H1 (cell line): ENCODE results near the gene FAM171A1. TPM values are rescaled to one million over a fixed set of nuclear protein-coding genes. Genes with fewer than 3 reads are reported as not detected.

ENCODE experiments used
- ASH2L ChIP-seq: fragments of 200-600, 300-600 bp; sonication (generic); IDR thresholded peaks from one replicate; pipeline ENCODE4 v1.7.1; 2017; ENCODE audit warnings: low read length
- BCL11A ChIP-seq, 2 experiments: IDR thresholded peaks; one replicate each; pipeline ENCODE4 v1.6.1; 2011; ENCODE audit warnings: low read depth in 2 of 2, low read length in 2 of 2, mild to moderate bottlenecking in 2 of 2
- BRCA1 ChIP-seq: IDR thresholded peaks from 2 replicates; pipeline ENCODE4 v1.6.1; 2012; ENCODE audit warnings: low read depth, low read length, improper control_type of control experiment
- CBX8 ChIP-seq: fragments of 300-800, 300-1000 bp; sonication (generic); IDR thresholded peaks from 2 replicates; pipeline ENCODE4 v1.7.1; 2016; ENCODE audit warnings: low read depth, low read length, borderline replicate concordance
- EZH2 ChIP-seq: fragments of 200-600 bp; sonication (generic); IDR thresholded peaks from 2 replicates; pipeline ENCODE4 v1.7.1; 2012; ENCODE audit warnings: low read depth, mild to moderate bottlenecking, moderate library complexity, low read length, inconsistent platforms; ENCODE audit not compliant: severe bottlenecking
- GABPA ChIP-seq: IDR thresholded peaks from 2 replicates; pipeline ENCODE4 v1.6.1; 2011; ENCODE audit warnings: mild to moderate bottlenecking, low read length, moderate library complexity, borderline replicate concordance; ENCODE audit not compliant: insufficient read depth
- MAFK ChIP-seq: IDR thresholded peaks from 2 replicates; pipeline ENCODE4 v1.6.1; 2012; ENCODE audit warnings: low read depth, mild to moderate bottlenecking, improper control_type of control experiment, low read length
- NRF1 ChIP-seq: IDR thresholded peaks from 2 replicates; pipeline ENCODE4 v1.6.1; 2011; ENCODE audit warnings: mild to moderate bottlenecking, low read depth, low read length, improper control_type of control experiment
- POLR2AphosphoS5 ChIP-seq: IDR thresholded peaks from 2 replicates; pipeline ENCODE4 v1.6.1; 2011; ENCODE audit warnings: low read depth, low read length
- RAD21 ChIP-seq, 2 experiments: IDR thresholded peaks in 1 of 2; conservative IDR thresholded peaks in 1 of 2; 2 replicates each; pipeline ENCODE4 v1.6.1; 2011; ENCODE audit warnings: low read depth in 2 of 2, low read length in 2 of 2, improper control_type of control experiment in 1 of 2, inconsistent platforms in 1 of 2, mild to moderate bottlenecking in 1 of 2, moderate library complexity in 1 of 2
- RNF2 ChIP-seq: fragments of 200-900, 300-1000 bp; sonication (generic); IDR thresholded peaks from 2 replicates; pipeline ENCODE4 v1.7.1; 2016; ENCODE audit warnings: borderline replicate concordance, low read depth, mild to moderate bottlenecking, antibody characterized with exemption, low read length; ENCODE audit not compliant: poor library complexity, severe bottlenecking; ENCODE audit errors: missing control alignments
- SAP30 ChIP-seq: fragments of 300-600 bp; sonication (generic); IDR thresholded peaks from 2 replicates; pipeline ENCODE4 v1.7.1; 2012; ENCODE audit warnings: low read length, moderate library complexity, mild to moderate bottlenecking, inconsistent platforms; ENCODE audit not compliant: insufficient read depth, insufficient replicate concordance
- SUZ12 ChIP-seq: fragments of 200-600 bp; sonication (generic); IDR thresholded peaks from 2 replicates; pipeline ENCODE4 v1.6.1; 2012; ENCODE audit warnings: mild to moderate bottlenecking, inconsistent platforms, low read length, moderate library complexity, mixed read lengths
- TAF1 ChIP-seq: IDR thresholded peaks from 2 replicates; pipeline ENCODE4 v1.6.1; 2011; ENCODE audit warnings: mild to moderate bottlenecking, low read depth, low read length
- TAF7 ChIP-seq: optimal IDR thresholded peaks from 2 replicates; pipeline ENCODE3; 2011; ENCODE audit warnings: low read depth, mild to moderate bottlenecking, inconsistent platforms, low read length, moderate library complexity, borderline replicate concordance
- polyA plus RNA-seq, 7 experiments: library from polyadenylated mRNA; depleted of rRNA in 3 of 7; stranded (reverse) in 5 of 7; unstranded in 2 of 7; fragments of >200 nt in 5 of 7; fragments of 200-250 nt in 2 of 7; gene quantifications; 1 replicate in 5 of 7; 2 replicates in 1 of 7; 4 replicates in 1 of 7; pipeline versions ENCODE4 v1.2.1 to v1.2.3, GENCODE V29; 2011 to 2013; ENCODE audit warnings: missing spikeins in 2 of 7, mixed read lengths in 2 of 7
- total RNA-seq: library from RNA; stranded (reverse); fragmentation: NEBNext Ultra II Directional; extraction: Animal tissue kit (Norgen Biotek cat#: 25700); gene quantifications from 2 replicates; pipeline ENCODE4 v1.2.1, GENCODE V29; 2021
- TF ChIP-seq, protein P1 (sequence below): IDR thresholded peaks from 2 replicates; pipeline ENCODE4 v1.6.1; 2011; ENCODE audit warnings: low read length, improper control_type of control experiment

Gene FAM171A1
- total and polyA plus RNA-seq, 2 of the 8 experiments (the other 6 are each of a cell fraction or from before 2014, with no cell fraction given) = 26.6 to 42.1 TPM

GRCh38 chr10:15167411-15168290 lies 203.4 kb downstream of the FAM171A1 start (continued):
- TF ChIP-seq SAP30 (no peak), BRCA1 (no peak), CBX8 (no peak), GABPA (no peak), POLR2AphosphoS5 (peak; percentile 28), RNF2 (no peak), ASH2L (peak; percentile 23), TAF1 (peak; percentile 56), RAD21 (IDR thresholded peaks at IDR 0.05 in 1 of 2, conservative IDR thresholded peaks at IDR 0.05 in 1 of 2; ENCODE audit: low read depth in 2 of 2, low read length in 2 of 2) (peak; percentile 2 to 37; a peak in 1 of 4 replicates), NRF1 (no peak), EZH2 (no peak), MAFK (no peak), SUZ12 (no peak), TAF7 (peak; percentile 39), BCL11A (IDR thresholded peaks at IDR 0.05; ENCODE audit: low read depth in 2 of 2, low read length in 2 of 2) (no peak)
- TF ChIP-seq, protein P1, sequence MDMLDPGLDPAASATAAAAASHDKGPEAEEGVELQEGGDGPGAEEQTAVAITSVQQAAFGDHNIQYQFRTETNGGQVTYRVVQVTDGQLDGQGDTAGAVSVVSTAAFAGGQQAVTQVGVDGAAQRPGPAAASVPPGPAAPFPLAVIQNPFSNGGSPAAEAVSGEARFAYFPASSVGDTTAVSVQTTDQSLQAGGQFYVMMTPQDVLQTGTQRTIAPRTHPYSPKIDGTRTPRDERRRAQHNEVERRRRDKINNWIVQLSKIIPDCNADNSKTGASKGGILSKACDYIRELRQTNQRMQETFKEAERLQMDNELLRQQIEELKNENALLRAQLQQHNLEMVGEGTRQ = no peak
